ENCODE measurements around the gene RTTN.

Gene RTTN

GRCh38 chr18:69963196-69963595 lies 242.3 kb downstream of the RTTN start:
- DNase-seq: no peak

DNA sequence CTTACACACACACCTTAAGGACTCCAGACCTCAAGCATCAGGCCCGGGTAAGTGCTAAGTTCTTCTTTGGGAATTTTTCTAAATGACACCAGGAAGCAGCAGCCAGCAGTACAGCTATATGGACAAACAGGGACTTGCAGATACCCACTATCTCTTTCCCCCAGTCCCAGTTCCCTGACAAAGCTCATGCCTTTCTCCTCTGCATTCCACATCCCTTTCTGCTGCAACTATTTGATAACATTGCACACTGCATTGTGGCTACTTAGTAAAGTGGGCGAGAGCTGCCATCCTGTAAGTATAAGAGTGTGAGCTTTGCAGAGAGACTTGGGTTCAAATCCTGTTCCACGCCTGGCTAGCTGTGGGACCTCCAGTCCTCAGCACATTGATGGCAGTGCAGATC lies 243.8 kb downstream of the RTTN start:
- no peak for DNase-seq

DNA sequence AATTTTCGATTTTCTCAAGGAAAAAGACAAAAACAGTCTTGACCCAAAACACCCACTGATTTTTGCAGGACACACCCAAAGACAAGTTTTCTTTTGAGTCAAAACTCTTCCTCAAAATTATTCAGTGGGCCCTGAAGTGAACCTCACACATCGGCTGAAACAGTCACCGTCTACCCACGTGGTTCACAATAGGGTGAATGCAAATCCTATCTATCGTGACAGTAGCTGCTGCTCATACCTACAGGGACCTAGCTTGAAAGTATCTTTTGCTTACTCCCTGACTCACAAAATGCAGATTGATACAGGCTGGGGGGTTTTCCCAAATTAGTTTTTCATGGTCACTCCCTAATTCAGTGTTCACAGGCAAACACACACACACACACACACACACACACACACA lies 247.1 kb downstream of the RTTN start:
- DNase-seq: no peak

GRCh38 chr18:69957747-69958146 lies 247.7 kb downstream of the RTTN start:
- no peak for DNase-seq

- DNase-seq: no peak
Observed at GRCh38 chr18:69956665-69957620, 248.5 kb downstream of the RTTN start.

GRCh38 chr18:69956057-69956456 lies 249.4 kb downstream of the RTTN start:
- DNase-seq: no peak

DNA sequence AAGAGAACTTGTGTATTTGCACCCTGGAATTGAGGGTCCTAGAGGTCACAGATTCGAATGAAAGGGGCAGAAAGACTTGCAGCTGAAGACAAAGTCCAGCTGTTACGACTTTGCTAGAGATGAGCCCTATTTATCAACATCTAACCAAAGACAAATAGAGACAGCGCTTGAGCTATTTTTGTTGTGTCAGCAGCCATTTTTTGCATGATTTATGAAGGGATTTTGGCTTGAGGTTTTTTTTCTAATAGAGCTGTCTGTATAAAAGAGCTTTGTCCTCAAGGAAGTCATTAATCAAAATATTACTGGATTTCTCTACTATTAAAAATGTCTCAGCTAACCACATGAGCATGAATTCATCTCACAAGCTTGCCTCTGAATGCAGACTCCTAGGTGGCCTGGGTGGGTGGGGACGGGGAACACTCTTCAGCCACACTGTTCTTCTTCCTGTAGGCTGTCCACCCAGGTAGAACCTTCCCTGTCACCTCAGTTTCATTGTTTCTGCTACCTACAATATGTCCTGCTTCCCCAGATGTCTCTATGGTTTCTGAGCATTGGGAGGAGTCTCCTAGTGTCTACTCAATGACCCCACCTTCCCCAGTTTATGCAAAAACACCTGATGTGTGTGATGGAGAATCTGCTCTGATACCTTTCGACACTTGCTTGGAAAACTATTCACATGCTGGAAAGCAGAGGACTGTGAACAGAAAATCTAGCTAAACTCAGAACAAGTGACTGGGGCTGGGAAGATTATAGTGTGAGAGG lies 250.6 kb downstream of the RTTN start:
- DNase-seq: no peak

DNA sequence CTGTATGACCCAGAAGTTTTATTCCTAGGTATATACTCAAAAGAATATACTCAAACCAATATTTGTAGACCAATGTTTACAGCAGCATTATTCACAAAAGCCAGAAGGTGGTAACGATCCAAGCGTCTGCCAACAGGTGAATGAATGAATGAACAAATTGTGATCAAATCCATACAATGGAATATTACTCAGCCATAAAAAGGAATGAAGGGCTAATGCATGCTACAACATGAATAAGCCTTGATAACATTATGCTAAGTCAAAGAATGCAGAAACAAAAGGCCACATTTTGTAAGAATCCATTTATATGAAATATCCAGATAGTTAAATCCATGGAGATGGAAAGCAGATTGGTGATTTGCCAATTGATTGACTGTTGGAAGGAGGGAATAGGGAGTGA lies 252.3 kb downstream of the RTTN start:
- DNase-seq: no peak
